HG03108 (cell line): ENCODE results near the gene FAP.

ENCODE experiments used
- ATAC-seq: cut with Tn5 transposase; IDR thresholded peaks from one replicate; pipeline ENCODE4 v1.9.1; 2021; ENCODE audit warnings: moderate library complexity; ENCODE audit not compliant: unreplicated experiment

Gene FAP

DNA sequence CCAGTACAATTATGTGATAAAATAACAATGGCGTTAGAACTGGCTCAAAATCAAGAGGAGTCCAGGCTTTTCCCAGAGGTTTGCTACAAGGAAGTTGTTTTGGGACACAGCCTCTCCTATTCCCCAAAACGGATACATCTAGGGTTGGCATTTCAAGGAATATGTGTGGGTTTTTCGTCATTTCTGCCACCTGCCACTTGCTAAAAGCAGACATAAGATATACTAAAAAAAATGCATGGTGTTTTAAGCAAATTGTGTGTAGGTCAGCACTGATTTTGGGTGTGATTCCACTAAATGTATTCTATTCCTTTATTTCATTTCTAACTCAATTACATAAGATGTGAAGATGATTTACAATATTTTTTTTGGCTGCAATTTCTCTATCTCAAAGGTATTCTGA is 54.8 kb downstream of the FAP start:
- no peak for ATAC-seq

- ATAC-seq = no peak
These were observed 57.6 kb downstream of the FAP start for GRCh38 chr2:162185541-162186232.

DNA sequence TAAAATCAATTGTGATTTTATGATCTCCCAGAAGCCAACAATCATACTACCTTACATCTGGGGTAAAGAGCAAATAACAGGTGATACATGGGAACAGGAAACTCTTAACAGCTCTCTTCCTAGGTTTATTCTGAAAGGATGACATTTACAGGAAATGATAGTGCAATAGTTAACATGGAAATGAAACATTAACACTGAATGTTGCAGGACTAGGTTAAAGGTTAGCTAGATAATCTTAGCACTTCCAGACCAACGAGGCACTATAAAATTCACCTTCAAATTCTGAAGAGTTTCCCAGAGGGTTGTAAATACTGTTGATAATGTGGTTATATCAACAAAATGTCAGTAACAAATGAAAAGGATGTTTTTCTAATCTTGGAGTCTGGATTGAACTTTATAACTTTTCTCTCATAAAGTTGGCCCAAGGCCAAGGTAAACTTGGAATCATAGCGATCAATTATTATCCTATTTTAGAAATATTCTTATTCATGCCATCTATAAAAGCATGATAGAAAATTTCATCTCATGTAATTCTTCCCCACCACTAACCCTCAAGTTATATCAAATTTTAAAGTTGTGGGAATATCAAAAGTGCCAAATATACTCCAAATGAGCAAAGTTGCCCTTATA is 58.3 kb downstream of the FAP start:
- ATAC-seq = no peak

DNA sequence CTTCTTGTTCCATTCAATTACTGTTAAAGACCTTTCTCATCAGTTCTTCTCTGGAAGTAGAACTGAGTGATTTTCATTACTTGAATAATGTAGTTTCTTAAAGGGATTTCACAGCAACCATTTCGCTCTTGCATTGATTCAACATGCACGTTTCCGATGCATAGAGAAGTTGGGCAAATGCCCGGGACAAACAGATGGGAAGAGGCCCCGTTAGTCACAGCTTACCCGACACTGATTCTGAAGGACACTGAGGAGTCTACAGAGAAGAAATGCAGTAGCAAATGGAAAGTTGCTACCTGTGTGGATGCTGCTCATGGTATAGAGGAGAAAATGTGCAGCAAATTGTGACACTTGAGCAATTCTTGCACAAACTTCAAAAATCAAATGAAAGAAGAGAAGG is 58.9 kb downstream of the FAP start:
- no peak for ATAC-seq

- no peak for ATAC-seq
These were observed 60.9 kb downstream of the FAP start for GRCh38 chr2:162182395-162182794.

DNA sequence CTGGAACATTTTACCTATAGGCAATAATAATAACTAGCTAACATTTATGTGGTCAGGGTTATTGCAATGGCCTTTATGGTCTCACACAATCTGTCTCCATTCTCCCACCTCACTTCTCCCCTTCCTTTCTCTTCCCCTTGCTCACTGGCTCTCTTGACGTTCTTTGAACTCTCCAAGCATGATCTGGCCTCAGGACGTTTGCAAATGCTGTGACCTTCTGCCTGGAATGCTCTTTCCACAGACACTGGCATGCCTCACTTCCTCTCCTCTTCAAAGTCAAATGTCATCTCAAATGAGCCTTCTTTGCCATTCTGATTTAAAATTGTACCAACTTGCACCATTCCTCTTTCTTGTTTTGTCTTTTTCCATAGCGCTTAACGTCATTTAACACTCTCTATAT is 65.9 kb downstream of the FAP start:
- no peak for ATAC-seq

GRCh38 chr2:162175714-162176113 is 67.5 kb downstream of the FAP start:
- no peak for ATAC-seq

GRCh38 chr2:162174746-162175145 is 68.5 kb downstream of the FAP start:
- no peak for ATAC-seq

DNA sequence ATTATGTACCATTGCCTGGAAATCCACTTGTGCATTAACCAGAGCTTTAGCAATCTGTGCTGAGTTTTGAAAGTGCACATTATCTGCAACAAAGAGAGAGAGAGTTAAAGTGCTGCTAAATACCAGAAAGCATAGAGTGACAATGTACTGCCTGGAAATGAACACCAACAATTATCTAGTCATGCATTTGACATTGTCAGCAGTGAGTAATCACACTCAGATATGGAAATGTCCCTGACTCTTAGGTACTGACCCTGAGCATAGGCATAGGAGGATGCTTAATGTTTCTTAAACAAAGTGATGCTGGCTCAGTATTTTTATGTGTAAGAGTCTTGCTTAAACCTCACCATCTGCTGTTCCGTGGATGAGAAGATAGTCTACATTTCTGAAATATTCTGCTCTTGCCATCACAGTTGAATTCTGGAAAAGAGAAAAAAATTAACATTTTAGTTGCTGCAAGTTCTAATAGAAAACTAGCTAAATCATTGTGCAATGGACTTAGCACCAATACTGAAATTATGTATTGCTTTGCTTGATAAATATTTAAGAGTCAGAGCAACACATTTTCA is 70.4 kb downstream of the FAP start:
- ATAC-seq = no peak

- no peak for ATAC-seq
These were observed 76.5 kb downstream of the FAP start for GRCh38 chr2:162166745-162167144.

DNA sequence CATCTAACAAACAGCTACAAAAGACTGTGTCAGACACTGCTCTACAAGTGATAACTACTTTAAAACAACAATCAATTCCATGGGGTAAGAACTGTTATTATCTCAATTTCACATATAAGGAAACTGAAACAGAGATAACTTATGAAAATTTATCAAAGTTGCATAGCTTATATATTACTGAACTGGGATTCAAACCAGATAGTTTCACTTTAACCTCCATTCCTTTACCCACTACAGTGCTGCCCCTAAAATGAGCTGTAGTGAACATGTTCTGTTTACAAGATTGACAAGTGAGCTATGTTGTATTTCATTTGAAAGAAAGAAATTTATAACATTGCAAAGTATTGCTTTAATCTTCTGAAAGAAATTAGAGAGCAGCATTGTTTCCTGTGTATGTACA is 77.1 kb downstream of the FAP start:
- ATAC-seq = no peak

GRCh38 chr2:162164802-162165201 is 78.4 kb downstream of the FAP start:
- no peak for ATAC-seq

- no peak for ATAC-seq
These were observed 83.8 kb downstream of the FAP start for GRCh38 chr2:162159446-162159845.

DNA sequence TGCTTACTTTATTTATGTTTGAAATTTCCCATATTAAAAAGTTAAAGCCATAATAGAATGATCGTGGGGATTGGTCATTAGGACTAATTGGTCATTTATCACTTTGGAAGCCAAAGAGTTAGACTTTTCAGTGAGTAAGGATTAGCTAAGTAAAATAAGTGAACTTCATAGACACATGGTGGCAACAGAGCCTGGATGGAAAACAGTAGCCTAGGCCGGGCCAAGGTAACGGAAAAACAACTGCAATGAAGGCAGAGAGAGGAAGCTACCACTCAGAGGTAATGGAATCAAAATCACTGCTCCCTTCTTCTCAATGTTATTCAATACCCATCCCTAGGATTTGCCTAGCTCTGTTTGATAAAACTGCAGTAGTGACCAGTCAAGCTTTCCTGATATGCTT is 87.1 kb downstream of the FAP start:
- no peak for ATAC-seq

DNA sequence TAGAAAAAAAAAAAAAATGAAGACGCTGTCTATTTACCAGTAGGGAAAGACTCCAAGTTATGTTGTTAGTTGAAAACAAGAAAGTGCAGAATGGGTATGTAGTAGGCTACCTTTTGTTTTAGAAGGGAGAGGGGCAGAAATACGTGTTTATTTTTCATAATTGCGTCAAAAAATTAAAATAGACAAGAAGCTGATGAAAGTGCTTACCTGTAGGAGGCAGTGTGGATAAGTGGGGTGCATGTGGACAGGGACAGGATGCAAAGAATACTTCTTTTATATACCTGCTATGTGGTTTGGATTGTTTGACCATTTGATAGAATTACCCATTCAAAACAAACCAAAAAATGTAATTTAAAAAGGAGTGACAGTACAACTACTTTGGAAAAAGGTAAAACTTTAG is 88.2 kb downstream of the FAP start:
- no peak for ATAC-seq

GRCh38 chr2:162153608-162154224 is 89.5 kb downstream of the FAP start:
- ATAC-seq = peak; percentile 95

DNA sequence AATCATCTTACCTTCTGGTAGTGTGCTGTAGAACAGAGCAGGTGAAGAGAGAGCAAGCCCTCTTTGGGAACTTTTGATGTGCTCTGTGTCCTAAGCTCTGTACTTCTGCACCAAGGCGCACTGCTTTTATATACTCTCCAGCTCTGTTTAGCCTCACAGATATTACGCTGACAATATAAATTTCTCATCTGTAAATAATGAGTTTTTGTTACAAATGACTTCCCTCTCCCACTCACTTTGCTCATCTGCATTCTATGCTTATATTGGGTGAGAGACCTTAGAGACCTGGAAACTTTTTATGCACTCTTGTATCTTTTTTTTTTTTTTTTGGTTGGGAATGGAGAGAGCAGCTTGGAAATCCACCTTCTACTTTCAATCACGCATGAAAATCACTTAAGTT is 91.1 kb downstream of the FAP start, which contains the start of gene GCG:
GCG (minus strand) TSS at position 101 of the 400 bp plus-strand sequence. CDS start 3,069 bp downstream, outside the sequence.
- no peak for ATAC-seq

GRCh38 chr2:162149940-162150339 is 93.3 kb downstream of the FAP start:
- no peak for ATAC-seq

GRCh38 chr2:162149466-162149865 is 93.8 kb downstream of the FAP start:
- no peak for ATAC-seq

- no peak for ATAC-seq
These were observed 94.3 kb downstream of the FAP start for GRCh38 chr2:162148956-162149355.

DNA sequence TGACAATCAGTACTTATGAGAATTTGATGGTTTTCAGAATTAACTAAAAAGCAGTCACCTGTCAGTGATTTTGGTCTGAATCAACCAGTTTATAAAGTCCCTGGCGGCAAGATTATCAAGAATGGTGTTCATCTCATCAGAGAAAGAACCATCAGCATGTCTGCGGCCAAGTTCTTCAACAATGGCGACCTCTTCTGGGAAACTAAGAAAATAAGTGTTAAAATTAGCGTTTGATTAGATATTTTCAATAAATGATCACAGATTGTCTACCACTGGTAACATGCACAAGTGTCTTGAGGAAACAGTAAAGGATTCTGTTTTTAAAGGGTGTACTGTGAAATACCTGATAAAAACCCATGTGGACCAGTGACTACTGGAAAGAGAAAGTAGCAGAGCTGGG is 99.3 kb downstream of the FAP start:
- no peak for ATAC-seq

DNA sequence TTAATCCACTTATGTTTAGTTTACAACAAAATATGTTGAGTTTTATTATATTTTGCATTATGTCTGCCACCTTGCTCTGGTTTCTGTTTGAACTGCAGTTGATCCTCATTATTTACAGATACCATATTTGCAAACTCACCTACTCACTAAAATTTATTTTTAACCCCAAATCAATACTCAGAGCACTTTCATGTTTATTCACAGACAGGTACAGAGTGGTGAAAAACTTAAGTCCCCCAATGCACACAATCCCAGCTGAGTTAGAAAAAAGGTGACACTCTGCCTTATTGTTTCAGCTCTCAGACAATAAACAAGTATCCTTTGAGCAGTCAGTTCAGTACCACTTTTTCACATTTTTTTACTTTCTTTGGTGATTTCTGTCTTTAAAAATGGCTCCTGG is 104.9 kb downstream of the FAP start:
- no peak for ATAC-seq
